Amygdala (tissue), 56 donors: ENCODE measurements around the gene DUS3L.
A peak's percentile ranks its signal among the peaks of the same experiment; 100 is the strongest.
"Not testable (repeated sequence)": the region's sequence is repeated elsewhere in the genome, so short reads cannot be mapped to it uniquely, and the experiment has no call there.

Experiments used
- DNase-seq, 56 donors: peaks; one replicate each; lab custom pipeline; 2025; lab: John Stamatoyannopoulos, UW

DUS3L gene

DNA sequence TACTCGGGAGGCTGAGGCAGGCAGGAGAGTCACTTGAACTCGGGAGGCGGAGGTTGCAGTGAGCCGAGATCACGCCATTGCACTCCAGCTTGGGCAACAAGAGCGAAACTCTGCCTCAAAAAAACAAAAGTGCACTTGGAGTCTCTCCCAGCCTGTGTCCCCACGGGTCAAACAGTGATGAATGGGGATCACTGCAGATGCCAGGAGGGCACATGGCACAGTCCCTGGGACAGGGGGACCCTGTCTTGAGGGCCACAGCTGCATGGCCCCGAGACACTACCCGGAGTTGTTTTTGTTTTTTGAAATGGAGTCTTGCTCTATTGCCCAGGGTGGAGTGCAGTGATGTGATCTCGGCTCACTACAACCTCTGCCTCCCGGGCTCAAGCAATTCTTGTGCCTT is 10.0 kb downstream of the DUS3L start:
- peak in 6 of 56 donors; percentile 7 to 46 (median 22) for DNase-seq

DNA sequence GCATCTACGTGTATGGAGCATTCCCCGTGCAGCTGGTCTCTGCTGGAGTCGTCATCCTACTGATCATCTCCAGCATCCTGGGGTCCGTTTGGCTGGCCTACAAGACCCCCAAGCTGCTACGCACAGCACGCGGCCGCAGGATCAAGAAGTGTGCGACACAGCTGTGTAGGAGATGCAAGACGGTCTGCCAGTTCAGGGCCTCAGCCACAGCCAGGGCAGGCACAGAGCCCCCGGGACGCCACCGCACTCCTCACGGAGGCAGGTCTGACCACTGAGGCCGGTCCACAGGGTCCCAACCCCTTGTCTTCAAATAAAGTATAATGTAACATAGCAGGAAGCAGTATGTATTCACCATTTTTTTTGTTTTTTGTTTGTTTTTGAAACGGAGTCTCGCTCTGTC is 12.6 kb downstream of the DUS3L start:
- DNase-seq, result no peak

GRCh38 chr19:5775668-5776309 is 15.2 kb downstream of the DUS3L start:
- no peak for DNase-seq

DNA sequence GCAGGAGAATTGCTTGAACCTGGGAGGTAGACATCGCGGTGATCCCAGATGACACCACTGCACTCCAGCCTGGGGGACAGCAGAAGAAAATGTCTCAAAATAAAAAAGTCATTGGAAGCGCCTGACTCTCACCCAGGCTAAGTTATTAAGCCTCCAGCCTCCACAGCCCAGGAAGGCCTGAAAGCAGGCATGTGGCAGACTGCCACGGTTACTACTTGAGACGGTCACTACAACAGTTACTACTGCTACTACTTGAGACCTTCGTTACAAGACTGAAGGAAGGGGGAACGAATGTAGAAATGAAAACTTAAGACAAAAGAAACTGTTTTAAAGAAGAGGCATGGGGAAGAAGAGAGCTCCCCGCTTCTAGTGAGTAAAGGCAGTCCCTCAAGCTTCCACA is 16.0 kb downstream of the DUS3L start:
- DNase-seq, result no peak

- DNase-seq, result no peak
Observed at GRCh38 chr19:5773276-5773675, 17.7 kb downstream of the DUS3L start.

- no peak for DNase-seq
Observed at GRCh38 chr19:5772416-5772815, 18.5 kb downstream of the DUS3L start.

- DNase-seq, result no peak
Observed at GRCh38 chr19:5767949-5768348, 23.0 kb downstream of the DUS3L start.

DNA sequence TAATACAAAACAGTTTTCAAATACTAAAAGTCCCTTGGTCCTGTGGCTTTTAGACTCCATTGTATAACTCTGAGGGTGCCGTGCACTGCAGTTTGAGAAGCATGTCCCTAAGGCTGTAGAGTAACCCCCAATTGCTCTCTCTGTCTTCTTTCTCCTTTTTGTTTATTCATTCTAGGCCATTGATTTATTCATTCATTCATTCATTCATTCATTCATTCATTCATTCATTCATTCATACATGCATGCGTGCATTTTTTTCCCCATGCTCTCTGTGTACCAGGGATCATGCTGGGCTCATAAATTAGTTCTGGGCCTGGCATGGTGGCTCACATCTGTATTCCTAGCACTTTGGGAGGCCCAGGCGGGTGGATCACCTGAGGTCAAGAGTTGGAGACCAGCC is 25.7 kb downstream of the DUS3L start:
- no peak for DNase-seq

DNA sequence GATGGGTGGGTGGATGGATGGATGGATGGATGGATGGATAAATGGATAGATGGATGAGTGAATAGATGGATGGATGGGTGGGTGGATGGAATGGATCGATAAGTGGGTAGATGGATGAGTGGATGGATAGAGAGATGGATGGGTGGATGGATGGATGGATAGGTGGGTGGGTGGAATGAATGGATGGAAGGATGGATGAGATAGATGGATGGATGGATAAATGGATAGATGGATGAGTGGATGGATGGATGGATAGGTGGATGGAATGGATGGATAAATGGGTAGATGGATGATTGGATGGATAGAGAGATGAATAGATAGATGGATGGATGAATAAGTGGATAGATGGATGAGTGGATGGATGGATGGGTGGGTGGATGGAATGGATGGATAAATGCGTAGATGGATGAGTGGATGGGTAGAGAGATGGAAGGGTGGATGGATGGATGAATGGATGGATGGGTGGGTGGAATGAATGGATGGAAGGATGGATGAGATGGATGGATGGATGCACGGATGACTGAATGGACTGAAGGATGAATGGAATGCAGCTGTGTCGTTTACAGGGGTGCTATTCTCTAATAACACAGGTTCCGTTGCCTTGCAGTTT is 28.2 kb downstream of the DUS3L start:
- DNase-seq, result no peak

DNA sequence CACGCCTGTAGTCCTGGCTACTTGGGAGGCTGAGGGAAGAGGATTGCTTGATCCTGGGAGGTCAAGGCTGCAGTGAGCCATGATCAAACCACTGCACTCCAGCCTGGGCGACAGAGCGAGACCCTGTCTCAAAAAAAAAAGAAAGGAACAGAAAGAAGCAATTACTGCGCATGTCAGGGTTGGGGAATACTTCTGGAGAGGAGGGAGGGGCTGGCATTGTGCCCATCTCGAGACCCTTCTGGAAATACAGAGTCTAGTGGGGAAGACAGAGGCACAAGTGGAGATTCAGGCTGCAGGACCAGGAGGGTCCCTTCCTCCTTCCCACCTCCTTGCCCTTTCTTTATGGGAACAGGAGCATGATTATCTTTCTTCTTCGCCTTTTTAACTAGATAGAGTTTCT is 37.2 kb downstream of the DUS3L start:
- no peak for DNase-seq

DNA sequence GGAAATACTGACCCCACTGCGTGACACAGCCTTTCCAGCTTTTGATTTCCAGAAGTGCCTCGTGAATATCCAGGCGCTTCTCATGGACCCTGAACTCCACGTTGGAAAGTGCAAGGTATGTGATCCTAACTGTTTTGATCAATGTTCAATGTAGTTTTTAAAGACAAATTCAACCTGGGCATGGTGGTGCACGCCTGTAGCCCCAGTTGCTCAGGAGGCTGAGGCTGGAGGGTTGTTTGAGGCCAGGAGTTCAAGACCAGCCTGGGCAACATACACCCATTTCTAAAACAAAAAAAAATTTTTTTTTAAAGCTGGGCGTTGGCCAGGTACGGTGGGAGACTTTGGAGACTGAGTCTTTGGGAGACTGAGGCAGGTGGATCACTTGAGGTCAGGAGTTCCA is 39.3 kb downstream of the DUS3L start:
- no peak for DNase-seq

- DNase-seq, result no peak
Observed at GRCh38 chr19:5749505-5749904, 41.5 kb downstream of the DUS3L start.

- DNase-seq, result not testable (repeated sequence)
Observed at GRCh38 chr19:5748920-5749319, 42.0 kb downstream of the DUS3L start.

DNA sequence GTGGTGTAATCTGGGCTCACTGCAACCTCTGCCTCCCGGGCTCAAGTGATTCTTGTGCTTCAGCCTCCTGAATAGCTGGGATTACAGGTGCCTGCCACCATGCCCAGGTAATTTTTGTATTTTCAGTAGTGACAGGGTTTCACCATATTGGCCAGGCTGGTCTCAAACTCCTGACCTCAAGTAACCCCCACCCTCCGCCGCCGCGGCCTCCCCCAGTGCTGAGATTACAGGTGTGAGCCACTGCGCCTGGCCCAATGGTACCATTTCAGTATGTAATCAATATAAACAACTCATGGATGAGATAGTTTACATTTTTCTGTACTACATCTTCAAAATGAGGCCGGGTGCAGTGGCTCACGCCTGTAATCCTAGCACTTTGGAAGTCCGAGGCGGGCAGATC is 46.0 kb downstream of the DUS3L start:
- not testable (repeated sequence) for DNase-seq

DNA sequence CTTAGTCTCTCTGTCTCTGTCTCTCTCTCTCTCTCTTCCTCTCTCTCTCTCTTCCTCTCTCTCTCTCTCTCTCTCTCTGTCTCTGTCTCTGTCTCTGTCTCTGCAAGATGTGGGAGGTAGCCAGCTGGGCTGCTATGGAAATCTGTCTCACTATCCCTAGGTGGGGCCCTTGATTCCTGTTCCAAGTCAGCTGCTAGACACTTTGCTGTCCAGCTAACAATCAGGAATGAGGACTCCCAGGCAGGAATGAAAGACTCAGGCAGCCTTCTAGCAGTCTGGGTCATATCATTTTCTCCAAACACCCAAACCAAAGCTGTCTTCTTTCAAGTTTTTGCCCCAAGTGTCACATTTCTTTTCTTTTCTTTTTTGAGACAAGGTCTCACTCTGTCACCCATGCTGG is 47.3 kb downstream of the DUS3L start:
- DNase-seq, result no peak

- DNase-seq, result no peak
Observed at GRCh38 chr19:5742051-5742450, 48.9 kb downstream of the DUS3L start.

GRCh38 chr19:5738423-5738822 is 52.5 kb downstream of the DUS3L start:
- DNase-seq, result no peak
